GM13977 (cell line): ENCODE results near the gene ADCY5.
"Not testable (repeated sequence)": the region's sequence is repeated elsewhere in the genome, so short reads cannot be mapped to it uniquely, and the experiment has no call there.

ENCODE experiments used
- DNase-seq: peaks from one replicate; pipeline ENCODE4 v3.0.0; 2012; ENCODE audit warnings: low spot score
- CTCF ChIP-seq: IDR thresholded peaks from 2 replicates; pipeline ENCODE4 v1.5.1; 2012; ENCODE audit warnings: mild to moderate bottlenecking, control low read depth; ENCODE audit not compliant: insufficient read depth; ENCODE audit errors: extremely low read depth, missing control alignments
- in situ Hi-C: fragments of 300-500 bp; cut with MboI; formaldehyde crosslinking; loops from one replicate; pipeline ENCODE4 v1.12.0; 2022; ENCODE audit warnings: low sequenced_read_pairs, low pct_unique_long_range_greater_than_20kb, mixed read lengths, inconsistent platforms; ENCODE audit not compliant: unreplicated experiment

The ADCY5 gene

DNA sequence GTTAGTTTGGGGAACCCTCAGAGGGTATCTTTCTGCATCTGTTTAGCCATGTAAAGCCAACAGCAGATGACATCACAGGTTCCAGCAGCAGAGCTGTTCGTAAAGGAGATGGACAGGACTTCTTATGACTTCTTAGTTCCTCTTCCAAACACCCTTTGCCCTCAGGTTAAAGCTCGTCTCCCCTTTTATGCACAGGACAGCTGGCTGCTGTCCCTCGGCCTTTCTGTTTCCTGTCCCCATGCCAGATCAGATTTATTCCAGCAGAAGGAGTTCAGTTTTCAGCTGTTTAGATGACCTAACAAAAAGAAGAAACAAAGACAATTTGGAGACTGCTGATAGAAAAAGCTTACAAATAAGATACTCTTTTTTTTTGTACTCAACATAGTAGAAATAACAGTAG, 202.0 kb downstream of the ADCY5 start:
- TF ChIP-seq CTCF = no peak
- no peak for DNase-seq
- in situ Hi-C loops = no loop called here

GRCh38 chr3:123244128-123244527, 204.8 kb downstream of the ADCY5 start:
- DNase-seq = no peak
- in situ Hi-C loops = no loop called here
- no peak for TF ChIP-seq CTCF

DNA sequence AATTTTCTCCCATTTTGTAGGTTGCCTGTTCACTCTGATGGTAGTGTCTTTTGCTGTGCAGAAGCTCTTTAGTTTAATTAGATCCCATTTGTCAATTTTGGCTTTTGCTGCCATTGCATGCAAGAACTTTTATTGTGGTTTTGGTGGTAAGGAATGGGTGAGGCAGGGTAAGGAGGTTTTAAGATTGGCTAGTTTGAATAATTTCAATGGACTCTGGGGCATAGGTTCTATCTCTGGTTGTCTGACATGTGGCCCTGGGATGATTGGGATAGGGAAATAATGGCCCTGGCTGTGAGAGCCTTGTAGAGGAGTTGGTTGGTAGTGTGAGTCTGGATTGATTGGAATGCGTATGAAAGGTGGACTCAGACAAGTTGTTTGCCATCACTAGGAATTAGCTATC, 209.1 kb downstream of the ADCY5 start:
- TF ChIP-seq CTCF = no peak
- in situ Hi-C loops = no loop called here
- no peak for DNase-seq

DNA sequence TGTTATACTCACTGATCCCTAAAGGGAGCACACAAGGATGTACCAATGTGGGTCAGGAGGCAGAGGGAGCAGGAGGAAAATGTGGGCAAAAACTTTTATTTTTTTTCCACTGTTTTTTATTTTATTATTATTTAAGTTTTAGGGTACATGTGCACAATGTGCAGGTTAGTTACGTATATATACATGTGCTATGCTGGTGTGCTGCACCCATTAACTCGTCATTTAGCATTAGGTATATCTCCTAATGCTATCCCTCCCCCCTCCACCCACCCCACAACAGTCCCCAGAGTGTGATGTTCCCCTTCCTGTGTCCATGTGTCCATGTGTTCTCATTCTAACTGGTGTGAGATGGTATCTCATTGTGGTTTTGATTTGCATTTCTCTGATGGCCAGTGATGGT, 209.7 kb downstream of the ADCY5 start:
- DNase-seq, in situ Hi-C loops: not testable (repeated sequence)

- in situ Hi-C loops = no loop called here
- no peak for TF ChIP-seq CTCF
- no peak for DNase-seq
Observed at GRCh38 chr3:123236902-123237301, 212.0 kb downstream of the ADCY5 start.
